Ammon's horn (tissue), 1 donor: ENCODE measurements around the gene PPP1R8.
A peak's percentile ranks its signal among the peaks of the same experiment; 100 is the strongest.

Experiments used
- DNase-seq: peaks from one replicate; pipeline ENCODE4 v3.0.0-alpha.2; 2016; ENCODE audit warnings: low spot score

PPP1R8 gene

GRCh38 chr1:27872059-27872801, 41.6 kb downstream of the PPP1R8 start, which contains the start of gene THEMIS2:
THEMIS2 (plus strand) TSS chr1:27872544; CDS start chr1:27872572, 28 bp downstream.
- DNase-seq = peak; percentile 79

GRCh38 chr1:27872802-27873551, 42.4 kb downstream of the PPP1R8 start:
- peak; percentile 63 for DNase-seq

DNA sequence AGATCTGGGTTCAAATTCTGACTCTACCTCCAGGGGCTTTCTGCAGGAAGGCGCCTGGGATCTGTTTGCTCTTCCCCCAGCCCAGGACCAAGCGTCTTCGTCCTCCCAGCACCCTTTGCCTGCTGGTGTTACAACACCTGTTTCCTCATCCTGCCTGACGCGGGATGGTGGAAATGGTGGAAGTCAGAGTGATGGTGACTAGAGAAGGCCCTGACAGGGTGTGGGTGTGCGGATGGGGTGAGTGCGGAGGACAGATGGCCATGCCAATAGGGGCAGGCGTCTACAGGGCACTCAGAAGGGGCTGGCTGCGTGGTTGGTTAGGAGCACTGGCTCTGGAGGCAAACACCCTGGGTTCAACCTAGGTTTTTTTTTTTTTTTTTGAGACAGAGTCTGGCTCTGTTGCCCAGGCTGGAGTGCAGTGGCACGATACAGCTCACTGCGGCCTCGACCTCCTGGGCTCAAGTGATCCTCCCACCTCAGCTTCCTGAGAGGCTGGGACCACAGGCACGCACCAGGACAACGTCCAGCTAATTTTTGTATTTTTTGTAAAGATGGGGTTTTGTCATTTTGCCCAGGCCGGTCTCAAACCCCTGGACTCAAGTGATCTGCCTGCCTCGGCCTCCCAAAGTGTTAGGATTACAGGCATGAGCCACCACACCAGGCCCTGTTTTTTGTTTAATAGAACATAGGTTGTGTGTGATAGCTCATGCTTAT, 43.2 kb downstream of the PPP1R8 start:
- no peak for DNase-seq

DNA sequence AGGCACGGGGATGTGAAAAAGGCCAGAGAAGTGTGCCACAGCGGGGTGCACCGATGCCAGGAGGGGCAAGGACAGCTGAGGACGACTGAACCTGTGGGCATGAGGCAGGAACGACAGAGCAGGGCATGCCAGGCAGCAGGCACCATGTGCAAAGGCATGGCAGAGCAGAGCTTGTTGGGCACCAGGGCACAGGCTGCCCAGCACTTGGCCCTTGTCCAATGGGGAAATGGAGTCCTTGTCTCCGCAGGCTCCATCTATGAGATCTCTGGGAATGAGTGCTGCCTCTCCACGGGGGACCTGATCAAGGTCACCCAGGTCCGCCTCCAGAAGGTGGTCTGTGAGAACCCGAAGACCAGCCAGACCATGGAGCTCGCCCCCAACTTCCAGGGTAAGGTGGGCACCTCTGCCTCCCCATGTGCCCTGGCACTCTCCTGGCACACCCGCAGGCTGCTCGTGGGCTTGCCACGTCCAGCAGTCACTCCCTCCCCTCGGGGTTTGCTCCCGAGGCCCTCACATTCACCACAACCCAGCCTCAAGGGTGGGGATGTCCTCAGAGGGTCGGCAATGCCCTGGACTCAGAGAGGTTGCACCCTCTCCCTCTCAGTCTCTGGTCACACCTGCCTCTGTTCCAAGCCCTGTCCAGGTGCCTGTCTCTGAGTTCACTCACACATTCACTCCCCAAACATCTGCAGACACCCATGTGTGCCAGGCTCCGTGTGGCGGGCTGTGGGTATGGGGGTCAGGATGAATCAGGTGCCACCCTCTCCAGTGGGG, 45.9 kb downstream of the PPP1R8 start:
- no peak for DNase-seq

GRCh38 chr1:27877115-27877416, 46.5 kb downstream of the PPP1R8 start:
- no peak for DNase-seq

DNA sequence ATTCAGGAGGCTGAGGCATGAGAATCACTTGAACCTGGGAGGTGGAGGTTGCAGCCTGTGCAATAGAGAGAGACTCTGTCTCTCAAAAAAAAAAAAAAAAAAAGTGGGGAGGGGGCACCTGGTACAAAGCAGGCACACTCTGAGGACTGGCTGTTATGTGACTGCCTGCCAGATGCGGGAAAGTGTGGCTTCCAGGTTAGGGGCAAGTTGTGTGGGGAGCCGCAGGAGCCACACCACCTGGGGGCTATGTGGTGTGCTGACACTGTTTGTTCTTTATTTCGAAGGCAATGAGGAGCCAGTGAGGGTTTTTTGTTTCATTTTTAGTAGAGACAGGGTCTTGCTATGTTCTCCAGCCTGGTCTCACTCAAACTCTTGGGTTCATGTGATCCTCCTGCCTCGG, 47.5 kb downstream of the PPP1R8 start:
- no peak for DNase-seq

DNA sequence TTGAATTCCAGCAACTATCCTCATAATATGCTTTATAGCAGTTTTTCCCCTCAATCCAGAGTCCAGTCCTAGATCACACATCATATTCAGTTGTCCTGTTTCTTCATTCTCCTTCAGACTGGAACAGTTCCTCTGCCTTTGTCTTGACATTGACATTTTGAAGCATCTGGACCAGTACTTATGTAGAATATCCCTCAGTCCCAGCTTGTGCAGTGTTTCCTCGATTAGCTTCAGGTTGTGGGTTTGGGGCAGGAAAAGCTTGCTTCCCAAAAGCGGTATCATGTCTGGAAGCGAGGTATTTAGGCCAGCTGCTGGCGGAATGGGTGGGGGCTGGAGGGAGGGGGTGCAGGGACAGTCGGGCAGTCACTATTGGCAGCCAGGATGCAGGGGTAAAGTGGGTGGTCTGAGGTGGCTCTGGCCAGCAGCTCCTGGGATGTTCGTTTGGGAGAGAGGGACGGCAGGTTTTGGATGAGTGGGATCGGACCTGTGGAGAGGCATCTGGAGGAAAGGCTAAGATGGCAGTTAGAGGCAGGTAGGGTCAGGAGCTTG, 48.3 kb downstream of the PPP1R8 start:
- DNase-seq = no peak

- DNase-seq = no peak
These were observed 48.9 kb downstream of the PPP1R8 start for GRCh38 chr1:27879374-27880082.

GRCh38 chr1:27882543-27882903, 51.9 kb downstream of the PPP1R8 start:
- no peak for DNase-seq

DNA sequence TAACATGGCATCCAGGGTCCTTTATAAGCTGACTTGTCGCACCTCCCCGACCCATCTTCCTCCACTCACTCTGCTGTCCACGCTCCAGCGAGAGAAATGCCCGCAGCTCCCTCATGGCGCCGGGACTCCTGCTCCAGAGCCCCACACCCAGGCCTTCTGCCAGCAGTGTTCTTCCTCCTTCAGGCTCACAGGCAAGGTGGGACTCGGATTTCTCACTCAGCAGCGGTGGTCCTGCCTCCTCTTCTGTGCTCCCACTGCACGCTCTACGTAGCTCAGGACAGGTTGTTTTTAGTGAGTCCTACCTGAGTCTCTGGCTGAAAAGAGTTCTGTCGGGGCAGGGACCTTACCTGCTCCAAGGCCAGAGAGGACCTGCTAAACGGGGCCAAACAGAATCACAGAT, 53.0 kb downstream of the PPP1R8 start:
- DNase-seq = no peak

GRCh38 chr1:27884006-27884954, 53.7 kb downstream of the PPP1R8 start:
- peak; percentile 16 for DNase-seq

GRCh38 chr1:27885114-27885528, 54.5 kb downstream of the PPP1R8 start:
- DNase-seq = peak; percentile 53

- peak; percentile 21 for DNase-seq
These were observed 55.2 kb downstream of the PPP1R8 start for GRCh38 chr1:27885621-27886352.

GRCh38 chr1:27886353-27886679, 55.7 kb downstream of the PPP1R8 start:
- no peak for DNase-seq

DNA sequence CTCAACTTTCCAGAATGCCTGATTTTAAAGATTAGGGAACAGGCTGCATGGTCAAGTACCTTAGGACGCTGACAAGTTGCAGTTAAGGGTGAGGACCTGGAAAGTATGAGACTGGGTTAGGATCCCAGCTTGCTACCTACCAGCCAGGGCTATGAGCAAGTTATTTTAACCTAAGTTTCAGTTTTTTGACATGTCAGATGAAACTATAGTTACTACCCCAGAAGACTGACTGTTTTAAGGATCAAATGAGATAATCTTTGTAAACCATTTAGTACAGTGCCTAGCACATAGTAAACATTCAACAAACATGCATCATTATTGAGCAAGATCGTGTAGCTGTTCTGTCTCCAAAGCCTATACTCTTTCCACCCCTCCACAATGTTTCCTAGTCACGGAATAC, 56.2 kb downstream of the PPP1R8 start:
- DNase-seq = no peak

DNA sequence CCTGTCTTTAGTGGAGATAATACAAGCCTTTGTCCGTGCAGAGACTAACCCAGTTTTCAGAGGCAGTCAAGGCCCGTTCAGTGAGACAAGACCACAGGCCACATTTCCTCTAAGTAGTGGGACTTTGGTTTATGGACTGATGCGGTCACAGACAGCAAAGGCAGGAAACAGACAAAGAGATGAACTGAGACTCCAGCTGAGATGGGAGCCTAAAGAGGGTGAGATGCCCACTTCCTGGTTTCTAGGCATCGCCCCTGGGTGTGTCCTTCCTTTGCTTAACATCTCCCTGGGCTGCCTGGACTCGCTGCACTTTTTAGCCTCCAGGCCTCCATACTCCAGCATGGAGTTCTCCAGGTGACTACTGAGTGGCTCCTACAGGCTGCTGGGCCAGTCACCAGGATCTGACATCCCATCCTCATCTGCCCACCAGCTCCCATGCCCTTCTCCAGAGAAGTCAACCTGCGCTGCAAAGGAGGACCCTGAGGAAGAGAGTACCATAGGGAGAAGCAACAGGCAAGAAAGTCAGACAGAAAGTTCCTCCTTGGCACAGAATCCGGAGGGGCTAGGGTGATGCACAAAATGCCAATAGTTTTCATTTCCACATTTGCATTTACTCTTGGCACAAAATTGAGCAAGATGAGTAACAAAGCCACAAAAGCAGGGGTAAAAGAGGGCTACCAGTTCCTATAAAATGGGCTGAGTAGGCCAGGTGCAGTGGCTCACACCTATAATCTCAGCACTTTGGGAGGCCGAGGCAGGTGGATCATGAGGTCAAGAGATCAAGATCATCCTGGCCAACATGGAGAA, 56.8 kb downstream of the PPP1R8 start:
- peak; percentile 50 for DNase-seq

- DNase-seq = no peak
These were observed 58.9 kb downstream of the PPP1R8 start for GRCh38 chr1:27889506-27889905.

DNA sequence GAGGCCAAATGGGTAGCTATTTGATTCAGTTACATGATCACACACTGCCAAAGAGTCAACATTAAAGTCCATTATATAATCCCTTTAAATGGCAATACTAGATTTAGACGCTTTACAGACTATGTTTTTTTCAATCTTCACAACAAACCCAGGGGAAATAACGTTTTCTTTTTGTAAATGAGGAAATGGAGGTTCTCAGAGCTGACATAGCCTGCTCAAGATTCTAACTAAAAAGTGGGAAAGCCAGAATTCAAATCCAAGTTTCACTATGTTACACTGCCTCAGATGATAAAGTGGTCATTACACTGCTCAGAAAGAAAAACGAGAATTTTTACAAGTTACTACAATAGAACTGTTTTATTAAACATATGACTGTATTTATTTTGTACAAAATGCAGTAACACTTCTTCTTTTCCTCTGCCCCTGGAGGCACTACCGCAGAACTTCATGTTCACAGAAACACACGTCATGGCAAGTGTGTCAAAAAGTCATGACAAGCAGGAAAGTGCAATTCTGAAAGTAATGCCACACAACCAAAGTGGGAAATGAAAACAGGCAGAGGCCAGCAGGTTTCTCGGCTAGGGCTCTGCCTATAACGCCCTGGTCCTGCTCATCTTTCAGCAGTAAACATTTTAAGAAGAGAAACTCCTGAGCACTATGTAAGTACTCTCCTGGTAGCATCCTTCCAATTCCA, 60.8 kb downstream of the PPP1R8 start:
- peak; percentile 65 for DNase-seq
